Hepatocyte (in vitro differentiated cells): ENCODE results near the gene IRF4. TPM values are rescaled to one million over a fixed set of nuclear protein-coding genes. Genes with fewer than 3 reads are reported as not detected.

Experiments used
- DNase-seq: peaks from one replicate; pipeline ENCODE4 v3.0.0-alpha.2; 2016; ENCODE audit warnings: low spot score
- H2AFZ ChIP-seq: fragments of 200-600 bp; sonication (generic); 2 replicates; pipeline ENCODE4 v1.6.0; 2016; ENCODE audit warnings: antibody characterized with exemption, mild to moderate bottlenecking
- H3K27ac ChIP-seq: fragments of 200-600 bp; sonication (generic); 2 replicates; pipeline ENCODE4 v1.5.1; 2016; ENCODE audit warnings: mild to moderate bottlenecking
- H3K27me3 ChIP-seq: fragments of 200-600 bp; sonication (generic); 2 replicates; pipeline ENCODE4 v1.6.1; 2016
- H3K36me3 ChIP-seq: fragments of 200-600 bp; sonication (generic); replicated peaks from 2 replicates; pipeline ENCODE4 v1.5.1; 2016; ENCODE audit warnings: low read depth; ENCODE audit not compliant: insufficient read depth
- H3K4me1 ChIP-seq: fragments of 200-600 bp; sonication (generic); 2 replicates; pipeline ENCODE4 v1.5.1; 2016; ENCODE audit warnings: mild to moderate bottlenecking, moderate library complexity; ENCODE audit not compliant: insufficient read depth
- H3K4me2 ChIP-seq: fragments of 200-600 bp; sonication (generic); 2 replicates; pipeline ENCODE4 v1.6.0; 2016
- H3K4me3 ChIP-seq: fragments of 200-600 bp; sonication (generic); 2 replicates; pipeline ENCODE4 v1.5.1; 2016; ENCODE audit warnings: mild to moderate bottlenecking
- H3K79me2 ChIP-seq: fragments of 200-600 bp; sonication (generic); 2 replicates; pipeline ENCODE4 v1.6.0; 2017; ENCODE audit warnings: mild to moderate bottlenecking
- H3K9me2 ChIP-seq: fragments of 200-600 bp; sonication (generic); replicated peaks from 2 replicates; pipeline ENCODE4 v1.6.0; 2017; ENCODE audit warnings: mild to moderate bottlenecking; ENCODE audit not compliant: insufficient read depth
- H3K9me3 ChIP-seq: fragments of 200-600 bp; sonication (generic); 2 replicates; pipeline ENCODE4 v1.5.1; 2016; ENCODE audit warnings: low read depth, mild to moderate bottlenecking
- H4K20me1 ChIP-seq: fragments of 200-600 bp; sonication (generic); 2 replicates; pipeline ENCODE4 v1.6.0; 2016; ENCODE audit warnings: mild to moderate bottlenecking; ENCODE audit not compliant: insufficient read depth, poor library complexity, severe bottlenecking
- EZH2 ChIP-seq: fragments of 200-600 bp; sonication (generic); IDR thresholded peaks from 2 replicates; pipeline ENCODE4 v1.6.1; 2016; ENCODE audit warnings: antibody characterized with exemption, mild to moderate bottlenecking, borderline replicate concordance
- EZH2phosphoT487 ChIP-seq: fragments of 200-600 bp; sonication (generic); IDR thresholded peaks from one replicate; pipeline ENCODE4 v1.6.1; 2018; ENCODE audit warnings: antibody characterized with exemption, mild to moderate bottlenecking, low read depth, moderate library complexity; ENCODE audit not compliant: unreplicated experiment, severe bottlenecking
- WGBS: methylation state at CpG from one replicate; pipeline ENCODE4 v1.1.6; 2016; ENCODE audit warnings: low lambda C conversion rate; ENCODE audit errors: missing lambda C conversion rate; 5-methylcytosine and 5-hydroxymethylcytosine counted together
- polyA plus RNA-seq: library from polyadenylated mRNA; unstranded; fragments of >200 nt; fragmentation: Nextera tagmentation; extraction: Ambion mirVana; gene quantifications from 2 replicates; pipeline ENCODE4 v1.2.1, GENCODE V29; 2016
- total RNA-seq: library from RNA; depleted of rRNA; stranded (reverse); fragments of >200 nt; gene quantifications from 2 replicates; pipeline ENCODE4 v1.2.3, GENCODE V29; 2014
- TF ChIP-seq, protein P1 (sequence below): fragments of 200-600 bp; sonication (generic); IDR thresholded peaks from 2 replicates; pipeline ENCODE4 v1.5.1; 2016; ENCODE audit warnings: antibody characterized with exemption, mild to moderate bottlenecking; ENCODE audit not compliant: poor library complexity

The IRF4 gene
- total and polyA plus RNA-seq, 2 experiments from 2014 or later: 0.02 to 0.23 TPM

DNA sequence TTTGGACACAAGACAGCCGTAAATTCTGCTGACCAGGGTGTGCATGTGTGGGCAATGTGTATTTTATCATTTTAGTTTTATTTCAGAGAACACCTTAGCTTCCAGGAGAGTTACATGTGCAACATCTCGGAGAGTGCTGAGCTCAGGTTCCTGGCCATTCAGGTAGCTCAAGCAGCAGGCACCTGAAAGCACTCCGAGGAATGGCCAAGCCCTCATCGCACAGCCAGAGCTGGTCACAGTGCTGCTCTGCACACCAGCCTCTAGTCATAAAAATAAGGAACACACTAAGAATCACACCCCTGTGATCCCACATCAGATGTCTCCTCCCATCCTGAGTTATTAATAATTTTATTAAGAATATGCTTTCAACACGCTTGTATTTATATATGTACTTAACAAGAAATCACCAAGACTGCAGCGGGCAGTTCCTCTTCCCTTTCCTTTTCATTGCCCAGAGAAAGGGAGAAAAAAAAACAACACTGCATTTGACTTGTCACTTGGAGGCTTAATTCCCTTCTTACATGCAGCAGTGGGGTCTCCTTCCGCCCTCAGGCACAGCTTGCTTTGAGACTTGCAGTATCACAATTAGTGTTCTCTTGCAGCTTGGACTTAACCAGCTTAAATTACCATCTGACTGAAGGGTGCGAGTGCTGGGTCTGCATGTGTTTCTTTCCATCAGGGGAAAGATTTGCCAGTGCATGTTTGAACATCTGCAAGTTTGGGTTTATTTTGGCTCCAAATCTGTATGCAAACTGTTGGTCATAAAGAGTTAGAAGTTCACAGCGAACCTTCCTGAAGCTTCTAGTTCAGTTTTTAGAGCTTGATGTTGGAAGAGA, 36.0 kb upstream of the IRF4 start:
- Histone ChIP-seq H3K27me3 (no peaks in the 10 kb centered on the region), H2AFZ (no peak overlapping the region), H3K36me3 (no peaks in the 10 kb centered on the region), H3K9me3 (no peaks in the 10 kb centered on the region), H3K79me2 (no peaks in the 10 kb centered on the region), H3K9me2 (no peaks in the 10 kb centered on the region), H4K20me1 (no peaks in the 10 kb centered on the region), H3K27ac (no peak overlapping the region), H3K4me1 (no peaks in the 10 kb centered on the region), H3K4me3 (no peak overlapping the region), H3K4me2 (no peak overlapping the region)
- TF ChIP-seq EZH2phosphoT487 (no peak), EZH2 (no peak)
- TF ChIP-seq, protein P1, sequence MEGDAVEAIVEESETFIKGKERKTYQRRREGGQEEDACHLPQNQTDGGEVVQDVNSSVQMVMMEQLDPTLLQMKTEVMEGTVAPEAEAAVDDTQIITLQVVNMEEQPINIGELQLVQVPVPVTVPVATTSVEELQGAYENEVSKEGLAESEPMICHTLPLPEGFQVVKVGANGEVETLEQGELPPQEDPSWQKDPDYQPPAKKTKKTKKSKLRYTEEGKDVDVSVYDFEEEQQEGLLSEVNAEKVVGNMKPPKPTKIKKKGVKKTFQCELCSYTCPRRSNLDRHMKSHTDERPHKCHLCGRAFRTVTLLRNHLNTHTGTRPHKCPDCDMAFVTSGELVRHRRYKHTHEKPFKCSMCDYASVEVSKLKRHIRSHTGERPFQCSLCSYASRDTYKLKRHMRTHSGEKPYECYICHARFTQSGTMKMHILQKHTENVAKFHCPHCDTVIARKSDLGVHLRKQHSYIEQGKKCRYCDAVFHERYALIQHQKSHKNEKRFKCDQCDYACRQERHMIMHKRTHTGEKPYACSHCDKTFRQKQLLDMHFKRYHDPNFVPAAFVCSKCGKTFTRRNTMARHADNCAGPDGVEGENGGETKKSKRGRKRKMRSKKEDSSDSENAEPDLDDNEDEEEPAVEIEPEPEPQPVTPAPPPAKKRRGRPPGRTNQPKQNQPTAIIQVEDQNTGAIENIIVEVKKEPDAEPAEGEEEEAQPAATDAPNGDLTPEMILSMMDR: no peak
- DNase-seq: no peak
- 78% methylated on average over 9 of the region's 9 CpGs for WGBS

DNA sequence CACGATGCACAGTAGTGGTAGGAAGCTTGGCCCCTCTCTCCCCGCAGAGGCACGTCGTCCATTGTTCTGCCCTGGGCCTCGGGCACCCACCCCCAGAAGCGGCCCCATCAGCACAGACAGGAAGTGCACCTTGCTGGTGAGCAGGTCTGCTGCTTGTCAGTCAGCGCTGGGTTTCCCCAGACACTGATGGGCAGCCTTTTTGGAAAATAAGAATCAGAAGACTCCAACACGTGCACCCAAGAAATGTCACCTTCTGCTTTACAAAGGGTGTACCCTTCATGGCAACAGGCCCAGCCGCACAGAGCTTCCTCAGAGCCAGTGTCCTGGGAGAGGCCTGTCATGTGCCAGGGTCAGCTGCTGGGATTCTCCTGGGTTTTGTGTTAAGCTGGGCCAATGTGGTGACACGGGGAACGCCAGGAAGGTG, 34.7 kb upstream of the IRF4 start:
- Histone ChIP-seq H3K79me2 (no peaks in the 10 kb centered on the region), H2AFZ (no peak overlapping the region), H3K4me1 (no peaks in the 10 kb centered on the region), H3K4me2 (no peak overlapping the region), H3K36me3 (no peaks in the 10 kb centered on the region), H4K20me1 (no peaks in the 10 kb centered on the region), H3K4me3 (no peak overlapping the region), H3K27me3 (no peaks in the 10 kb centered on the region), H3K27ac (no peak overlapping the region), H3K9me3 (no peaks in the 10 kb centered on the region), H3K9me2 (no peaks in the 10 kb centered on the region)
- TF ChIP-seq EZH2phosphoT487 (no peak), EZH2 (no peak)
- TF ChIP-seq, protein P1: no peak
- 81% methylated on average over 11 of the region's 11 CpGs for WGBS
- no peak for DNase-seq

DNA sequence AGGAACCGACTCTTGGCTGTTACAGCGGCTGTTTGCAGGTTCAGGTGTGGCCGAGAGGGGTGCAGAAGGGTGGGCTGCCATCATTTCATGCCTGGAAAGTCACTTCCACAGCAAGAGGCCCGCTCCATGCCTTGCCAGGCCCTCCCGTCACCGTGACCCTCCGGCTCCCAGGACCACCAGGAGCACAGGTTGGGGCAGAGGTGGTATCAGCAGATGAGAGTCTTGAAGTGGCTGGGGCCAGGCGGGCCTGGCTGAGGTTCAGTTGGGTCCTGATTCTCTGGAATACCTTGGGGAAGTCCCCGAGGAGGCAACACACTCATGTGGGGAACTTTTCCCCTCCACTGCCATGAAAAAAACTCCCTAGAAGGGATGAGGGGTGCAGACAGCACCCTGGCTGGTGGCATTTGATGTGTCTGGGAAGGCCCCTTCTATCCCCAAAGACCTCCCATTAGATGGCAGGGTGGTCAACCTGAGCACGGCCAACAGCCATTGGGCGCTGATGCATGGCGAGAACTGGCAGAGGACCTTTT, 34.2 kb upstream of the IRF4 start:
- no peaks in the 10 kb centered on the region for H3K36me3 ChIP-seq
- TF ChIP-seq, protein P1: no peak
- no peak for TF ChIP-seq EZH2
- no peak for TF ChIP-seq EZH2phosphoT487
- H4K20me1 ChIP-seq: no peaks in the 10 kb centered on the region
- H3K27ac ChIP-seq: no peak overlapping the region
- no peaks in the 10 kb centered on the region for H3K4me1 ChIP-seq
- no peak overlapping the region for H3K4me3 ChIP-seq
- no peaks in the 10 kb centered on the region for H3K27me3 ChIP-seq
- H2AFZ ChIP-seq: no peak overlapping the region
- peaks cover 4% of the 10 kb centered on the region for H3K9me3 ChIP-seq
- H3K79me2 ChIP-seq: no peaks in the 10 kb centered on the region
- 80% methylated on average over 12 of the region's 12 CpGs for WGBS
- no peak for DNase-seq
- no peaks in the 10 kb centered on the region for H3K9me2 ChIP-seq
- H3K4me2 ChIP-seq: no peak overlapping the region
